H1 (cell line): Measurements from ENCODE around the gene LMNTD2. TPM values are rescaled to one million over a fixed set of nuclear protein-coding genes. Genes with fewer than 3 reads are reported as not detected.

Source experiments
- CTCF ChIA-PET: fragments of 300-600 bp; sonication (Branson Sonifier 250); formaldehyde crosslinking; loops from one replicate; lab custom pipeline; 2021; ENCODE audit not compliant: partially characterized antibody; lab: Charles Lee
- POLR2A ChIA-PET: fragments of 300-600 bp; sonication (Branson Sonifier 250); formaldehyde crosslinking; loops from one replicate; lab custom pipeline; 2021; ENCODE audit warnings: inconsistent platforms; ENCODE audit not compliant: partially characterized antibody; lab: Charles Lee
- DNase-seq, 2 experiments: peaks; one replicate each; pipeline versions ENCODE4 v3.0.0 to v3.0.0-alpha.2; 2010 to 2022; ENCODE audit warnings: low spot score in 2 of 2, low read depth in 1 of 2, mixed read lengths in 1 of 2
- FAIRE-seq: peaks from 2 replicates; lab custom pipeline; 2011; peaks lifted over from hg19 to GRCh38; lab: Jason Lieb, UNC
- H2AFZ ChIP-seq: 2 replicates; pipeline ENCODE4 v1.8.1; 2012; ENCODE audit warnings: low read length, inconsistent platforms
- H2AK5ac ChIP-seq: 2 replicates; pipeline ENCODE4 v1.6.1; 2013; ENCODE audit warnings: low read depth, low read length
- H2BK120ac ChIP-seq: replicated peaks from 2 replicates; pipeline ENCODE3; 2013; ENCODE audit warnings: low read depth, low read length, inconsistent platforms
- H2BK12ac ChIP-seq: 2 replicates; pipeline ENCODE4 v1.6.1; 2013; ENCODE audit warnings: low read depth, low read length
- H2BK15ac ChIP-seq: 2 replicates; pipeline ENCODE4 v1.6.1; 2013; ENCODE audit warnings: low read length
- H2BK20ac ChIP-seq: 2 replicates; pipeline ENCODE4 v1.6.1; 2013; ENCODE audit warnings: low read length
- H2BK5ac ChIP-seq: 2 replicates; pipeline ENCODE4 v1.6.1; 2013; ENCODE audit warnings: low read depth, low read length
- H3K14ac ChIP-seq: 2 replicates; pipeline ENCODE4 v1.6.1; 2013; ENCODE audit warnings: inconsistent platforms; ENCODE audit not compliant: insufficient read length
- H3K18ac ChIP-seq: 2 replicates; pipeline ENCODE4 v1.6.1; 2013; ENCODE audit warnings: low read length; ENCODE audit errors: extremely low read depth
- H3K23ac ChIP-seq: 2 replicates; pipeline ENCODE4 v1.6.1; 2013; ENCODE audit warnings: inconsistent platforms; ENCODE audit not compliant: insufficient read length
- H3K23me2 ChIP-seq: 2 replicates; pipeline ENCODE4 v1.6.1; 2013; ENCODE audit warnings: low read depth, low read length
- H3K27ac ChIP-seq: 2 replicates; pipeline ENCODE4 v1.6.1; 2011; ENCODE audit warnings: low read depth, low read length, inconsistent platforms
- H3K27me3 ChIP-seq, 4 experiments: replicated peaks in 1 of 4; 1 replicate in 1 of 4; 2 replicates in 3 of 4; pipeline versions ENCODE4 v1.6.1 to v1.8.1; 2011 to 2013; ENCODE audit warnings: low read length in 3 of 4, mild to moderate bottlenecking in 3 of 4, inconsistent platforms in 2 of 4, mixed read lengths in 2 of 4, moderate library complexity in 1 of 4; ENCODE audit not compliant: control insufficient read depth in 3 of 4, insufficient read depth in 3 of 4; ENCODE audit errors: extremely low read depth in 1 of 4
- H3K36me3 ChIP-seq, 4 experiments: 2 replicates each; pipeline versions ENCODE4 v1.6.1 to v1.8.1; 2011 to 2013; ENCODE audit warnings: mild to moderate bottlenecking in 4 of 4, low read length in 3 of 4, moderate library complexity in 2 of 4, control low read depth in 1 of 4, inconsistent platforms in 1 of 4; ENCODE audit not compliant: insufficient read depth in 4 of 4, control insufficient read depth in 2 of 4
- H3K4ac ChIP-seq: replicated peaks from 2 replicates; pipeline ENCODE3; 2013; ENCODE audit warnings: low read length, low read depth, mixed read lengths, inconsistent platforms; ENCODE audit not compliant: insufficient read length
- H3K4me1 ChIP-seq, 4 experiments: replicated peaks in 1 of 4; 1 replicate in 1 of 4; 2 replicates in 3 of 4; pipeline versions ENCODE4 v1.6.1 to v1.8.1; 2011 to 2013; ENCODE audit warnings: low read length in 3 of 4, inconsistent platforms in 2 of 4, mixed read lengths in 1 of 4; ENCODE audit not compliant: insufficient read depth in 4 of 4, control insufficient read depth in 3 of 4
- H3K4me2 ChIP-seq, 2 experiments: 2 replicates each; pipeline versions ENCODE4 v1.6.1 to v1.8.1; 2011 to 2013; ENCODE audit warnings: low read depth in 2 of 2, low read length in 2 of 2, control low read depth in 1 of 2, inconsistent platforms in 1 of 2, mild to moderate bottlenecking in 1 of 2; ENCODE audit not compliant: insufficient read depth in 1 of 2
- H3K4me3 ChIP-seq, 4 experiments: fragments of 200-600, 300-600 bp in 1 of 4; sonication (generic), shearing (Covaris generic), sonication (Bioruptor Twin) in 1 of 4; 2 replicates each; pipeline versions ENCODE4 v1.5.1 to v1.8.1; 2011 to 2016; ENCODE audit warnings: low read length in 4 of 4, low read depth in 3 of 4, control low read depth in 2 of 4, inconsistent platforms in 2 of 4, mild to moderate bottlenecking in 2 of 4, mixed read lengths in 1 of 4, moderate library complexity in 1 of 4; ENCODE audit not compliant: insufficient read depth in 2 of 4; ENCODE audit errors: extremely low read depth in 1 of 4
- H3K56ac ChIP-seq: replicated peaks from 2 replicates; pipeline ENCODE3; 2013; ENCODE audit warnings: low read depth, mild to moderate bottlenecking, mixed read lengths, low read length, inconsistent platforms; ENCODE audit not compliant: insufficient read length
- H3K79me1 ChIP-seq: 2 replicates; pipeline ENCODE4 v1.6.1; 2013; ENCODE audit warnings: low read depth, low read length, control low read depth
- H3K79me2 ChIP-seq, 2 experiments: 2 replicates each; pipeline versions ENCODE4 v1.6.1 to v1.8.1; 2012 to 2013; ENCODE audit warnings: low read length in 2 of 2, mild to moderate bottlenecking in 2 of 2, inconsistent platforms in 1 of 2; ENCODE audit not compliant: insufficient read depth in 2 of 2, control insufficient read depth in 1 of 2
- H3K9ac ChIP-seq, 4 experiments: replicated peaks in 1 of 4; 1 replicate in 1 of 4; 2 replicates in 3 of 4; pipeline versions ENCODE4 v1.6.1 to v1.8.1; 2011 to 2013; ENCODE audit warnings: low read depth in 3 of 4, low read length in 3 of 4, control low read depth in 2 of 4, mild to moderate bottlenecking in 2 of 4, moderate library complexity in 2 of 4, inconsistent platforms in 1 of 4; ENCODE audit errors: extremely low read depth in 1 of 4
- H3K9me3 ChIP-seq, 2 experiments: 2 replicates each; pipeline versions ENCODE4 v1.6.1 to v1.8.1; 2012 to 2013; ENCODE audit warnings: mild to moderate bottlenecking in 2 of 2, moderate library complexity in 2 of 2, control low read depth in 1 of 2, inconsistent platforms in 1 of 2, low read depth in 1 of 2, low read length in 1 of 2, mixed read lengths in 1 of 2; ENCODE audit not compliant: insufficient read depth in 2 of 2
- H4K20me1 ChIP-seq, 2 experiments: replicated peaks in 1 of 2; 2 replicates each; pipeline versions ENCODE3 to v1.8.1; 2011 to 2013; ENCODE audit warnings: inconsistent platforms in 2 of 2, low read length in 2 of 2, mild to moderate bottlenecking in 1 of 2; ENCODE audit not compliant: insufficient read depth in 2 of 2, control insufficient read depth in 1 of 2
- H4K5ac ChIP-seq: 2 replicates; pipeline ENCODE4 v1.6.1; 2013; ENCODE audit warnings: low read length, low read depth, mixed read lengths, inconsistent platforms; ENCODE audit not compliant: insufficient read length
- H4K8ac ChIP-seq: 2 replicates; pipeline ENCODE4 v1.8.0; 2013; ENCODE audit warnings: mild to moderate bottlenecking, moderate library complexity, low read length, inconsistent platforms; ENCODE audit not compliant: insufficient read depth; ENCODE audit errors: extremely low read depth
- H4K91ac ChIP-seq: replicated peaks from 2 replicates; pipeline ENCODE3; 2013; ENCODE audit warnings: low read length, mixed read lengths, inconsistent platforms; ENCODE audit not compliant: insufficient read length
- BRCA1 ChIP-seq: IDR thresholded peaks from 2 replicates; pipeline ENCODE4 v1.6.1; 2012; ENCODE audit warnings: low read depth, low read length, improper control_type of control experiment
- FOSL1 ChIP-seq: IDR thresholded peaks from 2 replicates; pipeline ENCODE4 v1.6.1; 2011; ENCODE audit warnings: mild to moderate bottlenecking, low read depth, low read length, moderate library complexity; ENCODE audit not compliant: insufficient read depth
- GTF2F1 ChIP-seq: IDR thresholded peaks from 2 replicates; pipeline ENCODE4 v1.6.1; 2012; ENCODE audit warnings: low read depth, low read length, improper control_type of control experiment, borderline replicate concordance
- PHF8 ChIP-seq: fragments of 200-600 bp; sonication (generic); conservative IDR thresholded peaks from 2 replicates; pipeline ENCODE4 v1.7.1; 2012; ENCODE audit warnings: low read depth, mild to moderate bottlenecking, inconsistent platforms, low read length, moderate library complexity
- POLR2A ChIP-seq, 2 experiments: IDR thresholded peaks; 1 replicate in 1 of 2; 2 replicates in 1 of 2; pipeline ENCODE4 v1.6.1; 2011; ENCODE audit warnings: low read depth in 2 of 2, low read length in 2 of 2, mild to moderate bottlenecking in 2 of 2; ENCODE audit errors: control extremely low read depth in 1 of 2
- RAD21 ChIP-seq, 2 experiments: IDR thresholded peaks in 1 of 2; conservative IDR thresholded peaks in 1 of 2; 2 replicates each; pipeline ENCODE4 v1.6.1; 2011; ENCODE audit warnings: low read depth in 2 of 2, low read length in 2 of 2, improper control_type of control experiment in 1 of 2, inconsistent platforms in 1 of 2, mild to moderate bottlenecking in 1 of 2, moderate library complexity in 1 of 2
- RNF2 ChIP-seq: fragments of 200-900, 300-1000 bp; sonication (generic); IDR thresholded peaks from 2 replicates; pipeline ENCODE4 v1.7.1; 2016; ENCODE audit warnings: borderline replicate concordance, low read depth, mild to moderate bottlenecking, antibody characterized with exemption, low read length; ENCODE audit not compliant: poor library complexity, severe bottlenecking; ENCODE audit errors: missing control alignments
- SIN3A ChIP-seq, 2 experiments: IDR thresholded peaks in 1 of 2; conservative IDR thresholded peaks in 1 of 2; 2 replicates each; pipeline ENCODE4 v1.6.1; 2011 to 2012; ENCODE audit warnings: low read length in 2 of 2, improper control_type of control experiment in 1 of 2, low read depth in 1 of 2, mild to moderate bottlenecking in 1 of 2
- SIRT6 ChIP-seq: IDR thresholded peaks from one replicate; pipeline ENCODE4 v1.7.1; 2012; ENCODE audit warnings: low read length, inconsistent platforms
- SRF ChIP-seq: IDR thresholded peaks from 2 replicates; pipeline ENCODE4 v1.6.1; 2011; ENCODE audit warnings: mild to moderate bottlenecking, low read depth, low read length, moderate library complexity
- WGBS, 2 experiments: shearing (Covaris generic) in 1 of 2; methylation state at CpG; one replicate each; pipeline versions ENCODE4 v1.1.6 to v1.1.7; 2013 to 2015; ENCODE audit warnings: low lambda C conversion rate in 2 of 2, mixed read lengths in 2 of 2, inconsistent platforms in 1 of 2, low coverage in 1 of 2, missing lambda C conversion rate in 1 of 2; ENCODE audit not compliant: insufficient replicate concordance in 2 of 2, insufficient coverage in 1 of 2, insufficient read length in 1 of 2; ENCODE audit errors: extremely low coverage in 1 of 2, missing lambda C conversion rate in 1 of 2; 5-methylcytosine and 5-hydroxymethylcytosine counted together
- polyA plus RNA-seq, 7 experiments: library from polyadenylated mRNA; depleted of rRNA in 3 of 7; stranded (reverse) in 5 of 7; unstranded in 2 of 7; fragments of >200 nt in 5 of 7; fragments of 200-250 nt in 2 of 7; gene quantifications; 1 replicate in 5 of 7; 2 replicates in 1 of 7; 4 replicates in 1 of 7; pipeline versions ENCODE4 v1.2.1 to v1.2.3, GENCODE V29; 2011 to 2013; ENCODE audit warnings: missing spikeins in 2 of 7, mixed read lengths in 2 of 7
- total RNA-seq: library from RNA; stranded (reverse); fragmentation: NEBNext Ultra II Directional; extraction: Animal tissue kit (Norgen Biotek cat#: 25700); gene quantifications from 2 replicates; pipeline ENCODE4 v1.2.1, GENCODE V29; 2021

The LMNTD2 gene
- total and polyA plus RNA-seq, 2 of the 8 experiments (the other 6 are each of a cell fraction or from before 2014, with no cell fraction given), result 1.6 to 3.1 TPM

- no peak within 1 kb of the TSS for H3K27ac ChIP-seq
- no peak for FAIRE-seq
- no peak for TF ChIP-seq BRCA1
- TF ChIP-seq SRF, result no peak
- no peak for TF ChIP-seq FOSL1
- TF ChIP-seq SIN3A (conservative IDR thresholded peaks at IDR 0.05 in 1 of 2, IDR thresholded peaks at IDR 0.05 in 1 of 2; ENCODE audit: low read depth in 1 of 2, low read length in 2 of 2), result peak in 1 of 2 experiments; percentile 55; a peak in 2 of 4 replicates
- no peak for TF ChIP-seq GTF2F1
- peak; percentile 38; the same call in 1 of the 2 replicates for TF ChIP-seq PHF8
- no peak for TF ChIP-seq RNF2
- TF ChIP-seq POLR2A (IDR thresholded peaks at IDR 0.05; ENCODE audit: control extremely low read depth in 1 of 2, low read depth in 2 of 2, low read length in 2 of 2), result no peak
- TF ChIP-seq SIRT6, result no peak
- TF ChIP-seq RAD21 (IDR thresholded peaks at IDR 0.05 in 1 of 2, conservative IDR thresholded peaks at IDR 0.05 in 1 of 2; ENCODE audit: low read depth in 2 of 2, low read length in 2 of 2), result no peak
These were observed 23.5 kb downstream of the LMNTD2 start, which contains the start of gene LRRC56 for GRCh38 chr11:536841-537621. Gene LRRC56, plus strand, starts transcription at chr11:537527. Its CDS starts 3,158 bp downstream, at chr11:540685.

More at GRCh38 chr11:536841-537621, 23.5 kb downstream of the LMNTD2 start, which contains the start of gene LRRC56:
- Histone ChIP-seq H3K14ac (no peak within 1 kb of the TSS), H2BK5ac (peak within 1 kb of the TSS; percentile 71; the same call in 1 of the 2 replicates), H4K20me1 (peaks cover 7 to 9% of the 10 kb centered on the region in 2 experiments), H3K36me3 (peaks cover 0 to 15% (median 6%) of the 10 kb centered on the region in 4 experiments; a peak in 5 of 8 replicates), H2BK120ac (peak within 1 kb of the TSS; percentile 43), H3K4me3 (peak within 1 kb of the TSS; percentile 24 to 81 (median 52)), H3K27me3 (peaks cover 0 to 16% (median 6%) of the 10 kb centered on the region in 4 experiments; a peak in 5 of 7 replicates), H3K56ac (no peak within 1 kb of the TSS), H2AK5ac (peak within 1 kb of the TSS; percentile 48; the same call in 1 of the 2 replicates), H3K9ac (no peak within 1 kb of the TSS; a peak in 1 of 7 replicates), H3K18ac (peak within 1 kb of the TSS; percentile 99), H4K8ac (peak within 1 kb of the TSS; percentile 93), H3K23me2 (peaks cover 21% of the 10 kb centered on the region; the same call in 1 of the 2 replicates), H4K5ac (peak within 1 kb of the TSS; percentile 1), H3K79me2 (no peaks in the 10 kb centered on the region), H3K23ac (no peak within 1 kb of the TSS), H3K4ac (peak within 1 kb of the TSS; percentile 94), H3K79me1 (no peaks in the 10 kb centered on the region), H2AFZ (no peak within 1 kb of the TSS), H3K9me3 (no peaks in the 10 kb centered on the region), H2BK12ac (peak within 1 kb of the TSS; percentile 98; the same call in 1 of the 2 replicates), H3K4me1 (peaks cover 0 to 19% (median 10%) of the 10 kb centered on the region in 4 experiments; a peak in 5 of 7 replicates), H2BK15ac (peak within 1 kb of the TSS; percentile 61; the same call in 1 of the 2 replicates), H2BK20ac (0 out of 2 replicates have a peak within 1 kb of the TSS, but pooled peaks have one; percentile 18), H4K91ac (peak within 1 kb of the TSS; percentile 51), H3K4me2 (peak within 1 kb of the TSS; percentile 61 to 82)
- 6% methylated on average over 60 of the region's 93 CpGs; no CpG with 5 or more reads in 1 of the 2 experiments for WGBS, 2 experiments
- DNase-seq, result peak in 1 of 2 experiments; percentile 88
- ChIA-PET POLR2A (interaction anchor here (0.5 to 2.5 kb wide), 11 partner anchors 12 to 276 kb away, joined by 3 to 11 read pairs (median 4); partner anchors contain the start of genes PHRF1, RNH1 and SCT), CTCF (interaction anchor here (1.1 to 1.4 kb wide), 2 partner anchors 10 to 16 kb away, joined by 3 to 4 read pairs; no protein-coding TSS in a partner anchor)
